HL-60 (cell line): Measurements from ENCODE around the gene TTC34.

Experiments
- TF ChIP-seq, protein P1 (sequence below): IDR thresholded peaks from one replicate; pipeline ENCODE4 v1.5.1; 2011; ENCODE audit warnings: low read length, control low read depth, inconsistent platforms; ENCODE audit not compliant: insufficient read depth
- TF ChIP-seq, protein P2 (sequence below): IDR thresholded peaks from 2 replicates; pipeline ENCODE4 v1.6.1; 2012; ENCODE audit warnings: low read depth; ENCODE audit not compliant: insufficient replicate concordance

DNA sequence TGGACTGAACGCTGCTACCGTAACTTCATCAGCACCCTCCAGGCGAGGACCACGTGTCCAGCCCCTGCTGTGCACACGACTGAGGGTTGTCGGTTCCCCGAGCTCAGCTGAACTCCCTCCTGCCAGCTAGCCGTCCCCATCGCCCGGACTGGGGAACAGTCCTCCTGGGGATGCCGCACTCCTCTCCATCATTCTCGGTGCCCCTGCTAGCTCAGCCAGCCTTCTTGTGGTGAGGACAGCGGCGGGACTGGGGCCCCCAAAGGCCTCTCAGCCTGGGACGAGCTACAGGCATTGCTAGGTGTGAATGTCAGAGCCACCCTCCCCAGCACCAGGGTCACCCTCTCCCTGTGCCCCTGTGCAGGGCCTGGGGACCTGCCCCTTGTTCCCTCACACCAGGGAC is 8.8 kb upstream of the TTC34 start:
- TF ChIP-seq, protein P1, sequence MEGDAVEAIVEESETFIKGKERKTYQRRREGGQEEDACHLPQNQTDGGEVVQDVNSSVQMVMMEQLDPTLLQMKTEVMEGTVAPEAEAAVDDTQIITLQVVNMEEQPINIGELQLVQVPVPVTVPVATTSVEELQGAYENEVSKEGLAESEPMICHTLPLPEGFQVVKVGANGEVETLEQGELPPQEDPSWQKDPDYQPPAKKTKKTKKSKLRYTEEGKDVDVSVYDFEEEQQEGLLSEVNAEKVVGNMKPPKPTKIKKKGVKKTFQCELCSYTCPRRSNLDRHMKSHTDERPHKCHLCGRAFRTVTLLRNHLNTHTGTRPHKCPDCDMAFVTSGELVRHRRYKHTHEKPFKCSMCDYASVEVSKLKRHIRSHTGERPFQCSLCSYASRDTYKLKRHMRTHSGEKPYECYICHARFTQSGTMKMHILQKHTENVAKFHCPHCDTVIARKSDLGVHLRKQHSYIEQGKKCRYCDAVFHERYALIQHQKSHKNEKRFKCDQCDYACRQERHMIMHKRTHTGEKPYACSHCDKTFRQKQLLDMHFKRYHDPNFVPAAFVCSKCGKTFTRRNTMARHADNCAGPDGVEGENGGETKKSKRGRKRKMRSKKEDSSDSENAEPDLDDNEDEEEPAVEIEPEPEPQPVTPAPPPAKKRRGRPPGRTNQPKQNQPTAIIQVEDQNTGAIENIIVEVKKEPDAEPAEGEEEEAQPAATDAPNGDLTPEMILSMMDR, result no peak
- TF ChIP-seq, protein P2, sequence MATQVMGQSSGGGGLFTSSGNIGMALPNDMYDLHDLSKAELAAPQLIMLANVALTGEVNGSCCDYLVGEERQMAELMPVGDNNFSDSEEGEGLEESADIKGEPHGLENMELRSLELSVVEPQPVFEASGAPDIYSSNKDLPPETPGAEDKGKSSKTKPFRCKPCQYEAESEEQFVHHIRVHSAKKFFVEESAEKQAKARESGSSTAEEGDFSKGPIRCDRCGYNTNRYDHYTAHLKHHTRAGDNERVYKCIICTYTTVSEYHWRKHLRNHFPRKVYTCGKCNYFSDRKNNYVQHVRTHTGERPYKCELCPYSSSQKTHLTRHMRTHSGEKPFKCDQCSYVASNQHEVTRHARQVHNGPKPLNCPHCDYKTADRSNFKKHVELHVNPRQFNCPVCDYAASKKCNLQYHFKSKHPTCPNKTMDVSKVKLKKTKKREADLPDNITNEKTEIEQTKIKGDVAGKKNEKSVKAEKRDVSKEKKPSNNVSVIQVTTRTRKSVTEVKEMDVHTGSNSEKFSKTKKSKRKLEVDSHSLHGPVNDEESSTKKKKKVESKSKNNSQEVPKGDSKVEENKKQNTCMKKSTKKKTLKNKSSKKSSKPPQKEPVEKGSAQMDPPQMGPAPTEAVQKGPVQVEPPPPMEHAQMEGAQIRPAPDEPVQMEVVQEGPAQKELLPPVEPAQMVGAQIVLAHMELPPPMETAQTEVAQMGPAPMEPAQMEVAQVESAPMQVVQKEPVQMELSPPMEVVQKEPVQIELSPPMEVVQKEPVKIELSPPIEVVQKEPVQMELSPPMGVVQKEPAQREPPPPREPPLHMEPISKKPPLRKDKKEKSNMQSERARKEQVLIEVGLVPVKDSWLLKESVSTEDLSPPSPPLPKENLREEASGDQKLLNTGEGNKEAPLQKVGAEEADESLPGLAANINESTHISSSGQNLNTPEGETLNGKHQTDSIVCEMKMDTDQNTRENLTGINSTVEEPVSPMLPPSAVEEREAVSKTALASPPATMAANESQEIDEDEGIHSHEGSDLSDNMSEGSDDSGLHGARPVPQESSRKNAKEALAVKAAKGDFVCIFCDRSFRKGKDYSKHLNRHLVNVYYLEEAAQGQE, result no peak
